ENCODE results near the gene SLC5A9.
"Not testable (repeated sequence)": the region's sequence is repeated elsewhere in the genome, so short reads cannot be mapped to it uniquely, and the experiment has no call there.

SLC5A9 gene

DNA sequence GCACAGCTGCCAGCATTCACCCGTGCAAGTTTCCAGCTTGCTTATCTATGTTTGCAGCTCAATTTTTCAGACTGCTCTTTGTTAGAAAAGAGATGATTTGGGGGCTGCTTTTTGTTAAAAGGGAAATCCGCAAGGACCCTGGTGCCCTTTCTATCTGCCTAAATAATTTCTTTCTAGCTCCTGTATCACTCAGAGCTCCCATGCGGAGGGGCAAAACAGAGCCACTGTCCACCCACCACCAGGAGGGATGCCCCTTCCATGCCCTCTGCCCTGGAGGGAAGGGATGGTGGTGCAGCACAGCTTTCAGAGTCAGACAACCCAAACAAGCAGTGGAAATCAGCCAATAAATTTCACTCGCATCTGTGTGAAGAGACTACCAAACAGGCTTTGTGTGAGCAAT lies 13.9 kb upstream of the SLC5A9 start:
- TF ChIP-seq, protein P1, sequence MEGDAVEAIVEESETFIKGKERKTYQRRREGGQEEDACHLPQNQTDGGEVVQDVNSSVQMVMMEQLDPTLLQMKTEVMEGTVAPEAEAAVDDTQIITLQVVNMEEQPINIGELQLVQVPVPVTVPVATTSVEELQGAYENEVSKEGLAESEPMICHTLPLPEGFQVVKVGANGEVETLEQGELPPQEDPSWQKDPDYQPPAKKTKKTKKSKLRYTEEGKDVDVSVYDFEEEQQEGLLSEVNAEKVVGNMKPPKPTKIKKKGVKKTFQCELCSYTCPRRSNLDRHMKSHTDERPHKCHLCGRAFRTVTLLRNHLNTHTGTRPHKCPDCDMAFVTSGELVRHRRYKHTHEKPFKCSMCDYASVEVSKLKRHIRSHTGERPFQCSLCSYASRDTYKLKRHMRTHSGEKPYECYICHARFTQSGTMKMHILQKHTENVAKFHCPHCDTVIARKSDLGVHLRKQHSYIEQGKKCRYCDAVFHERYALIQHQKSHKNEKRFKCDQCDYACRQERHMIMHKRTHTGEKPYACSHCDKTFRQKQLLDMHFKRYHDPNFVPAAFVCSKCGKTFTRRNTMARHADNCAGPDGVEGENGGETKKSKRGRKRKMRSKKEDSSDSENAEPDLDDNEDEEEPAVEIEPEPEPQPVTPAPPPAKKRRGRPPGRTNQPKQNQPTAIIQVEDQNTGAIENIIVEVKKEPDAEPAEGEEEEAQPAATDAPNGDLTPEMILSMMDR (conservative IDR thresholded peaks at IDR 0.05; ENCODE audit: low read length): no peak
- no peak overlapping the region for H3K4me3 ChIP-seq (ENCODE audit: low read length)
- DNase-seq (ENCODE audit: low read depth): no peak

DNA sequence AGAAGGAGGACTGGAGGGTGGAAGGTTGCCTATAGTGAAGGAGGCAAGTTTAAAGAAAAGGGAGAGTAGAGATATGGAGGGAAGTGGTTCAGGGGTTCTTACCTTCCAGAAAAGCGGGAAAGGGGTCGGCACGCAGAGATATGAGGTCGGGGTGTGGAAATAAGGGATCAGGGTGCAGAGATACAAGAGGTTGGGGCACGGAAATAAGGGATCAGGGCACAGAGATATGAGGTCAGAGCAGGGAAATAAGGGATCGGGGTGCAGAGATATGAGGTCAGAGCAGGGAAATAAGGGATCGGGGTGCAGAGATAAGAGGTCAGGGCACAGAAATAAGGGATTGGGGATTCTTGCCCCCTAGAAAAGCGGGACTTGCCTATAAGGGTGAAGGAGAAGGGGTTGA lies 9.1 kb upstream of the SLC5A9 start:
- DNase-seq (ENCODE audit: low read depth); H3K4me3 ChIP-seq (ENCODE audit: low read length): not testable (repeated sequence)

DNA sequence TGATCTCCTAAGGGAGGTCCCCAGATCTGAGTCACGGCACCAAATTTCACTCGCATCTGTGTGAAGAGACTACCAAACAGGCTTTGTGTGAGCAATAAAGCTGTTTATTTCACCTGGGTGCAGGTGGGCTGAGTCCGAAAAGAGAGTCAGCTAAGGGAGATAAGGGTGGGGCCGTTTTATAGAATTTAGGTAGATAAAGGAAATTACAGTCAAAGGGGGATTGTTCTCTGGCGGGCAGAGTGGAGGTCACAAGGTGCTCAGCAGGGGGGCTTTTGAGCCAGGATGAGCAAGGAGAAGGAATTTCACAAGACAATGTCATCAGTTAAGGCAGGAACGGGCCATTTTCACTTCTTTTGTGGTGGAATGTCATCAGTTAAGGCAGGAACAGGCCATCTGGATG lies 8.2 kb upstream of the SLC5A9 start:
- H3K4me3 ChIP-seq (ENCODE audit: low read length); DNase-seq (ENCODE audit: low read depth): not testable (repeated sequence)

DNA sequence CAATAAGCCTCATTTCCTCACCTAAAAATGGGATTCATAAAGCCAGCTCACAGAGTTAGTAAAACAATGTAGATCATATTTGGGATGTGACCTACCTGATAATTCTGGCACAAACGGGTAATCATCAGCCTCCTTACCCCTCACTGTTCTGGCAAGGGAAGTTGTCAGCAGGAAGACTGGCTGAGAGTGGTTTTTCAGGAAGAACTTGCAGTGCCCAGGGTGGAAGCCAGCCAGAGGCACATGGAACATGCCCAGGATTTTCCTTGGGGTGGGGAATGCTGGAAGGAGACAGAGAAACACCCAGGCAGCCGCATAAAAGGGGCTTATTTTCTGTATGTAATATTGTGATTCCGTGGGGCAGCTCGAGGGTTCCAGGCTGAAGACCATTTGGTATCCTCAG lies 7.7 kb upstream of the SLC5A9 start:
- TF ChIP-seq, protein P1 (conservative IDR thresholded peaks at IDR 0.05; ENCODE audit: low read length): no peak
- H3K4me3 ChIP-seq (ENCODE audit: low read length): no peak overlapping the region
- DNase-seq (ENCODE audit: low read depth): no peak

DNA sequence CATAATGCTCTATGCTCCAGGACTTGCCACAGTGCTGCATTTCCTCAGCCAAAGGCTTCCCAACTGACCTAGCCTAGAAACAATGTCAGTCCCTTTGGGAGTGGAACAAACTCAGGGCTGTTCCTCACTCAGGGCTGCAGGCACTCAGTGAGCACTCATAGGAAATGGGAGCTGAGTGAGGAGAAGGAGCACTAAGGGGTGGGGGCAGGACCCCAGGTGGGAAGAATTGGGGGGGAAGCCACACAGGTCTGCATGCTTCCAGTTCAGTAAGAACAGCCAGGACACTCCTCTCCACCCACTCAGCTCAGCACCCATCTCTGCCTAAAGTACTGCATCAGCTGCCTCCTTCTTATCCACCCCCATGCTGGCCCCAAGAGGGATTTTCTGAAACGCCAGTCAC lies 7.3 kb upstream of the SLC5A9 start:
- TF ChIP-seq, protein P1 (conservative IDR thresholded peaks at IDR 0.05; ENCODE audit: low read length): no peak
- H3K4me3 ChIP-seq (ENCODE audit: low read length): no peak overlapping the region
- DNase-seq (ENCODE audit: low read depth): no peak

DNA sequence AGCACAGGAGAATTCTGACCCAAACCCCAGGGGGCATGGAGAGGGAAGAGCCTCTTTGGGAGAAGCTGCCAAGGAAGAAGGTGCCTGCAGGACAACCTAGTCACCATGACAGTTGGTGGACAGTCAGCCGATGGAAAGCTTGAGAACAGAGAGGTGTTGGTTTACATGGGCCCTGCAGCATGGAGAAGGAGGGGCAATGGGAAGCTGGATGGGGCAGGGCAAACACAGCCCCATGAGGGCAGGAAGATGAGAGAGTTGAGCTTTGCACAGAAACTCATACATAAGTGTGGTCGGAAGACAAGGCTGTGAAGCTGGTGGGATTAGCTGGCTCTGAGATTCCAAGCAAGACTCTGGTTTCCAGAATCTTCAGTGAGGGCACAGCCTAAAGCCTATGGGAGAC lies 6.6 kb upstream of the SLC5A9 start:
- no peak for DNase-seq (ENCODE audit: low read depth)
- TF ChIP-seq, protein P1 (conservative IDR thresholded peaks at IDR 0.05; ENCODE audit: low read length): no peak
- no peak overlapping the region for H3K4me3 ChIP-seq (ENCODE audit: low read length)

DNA sequence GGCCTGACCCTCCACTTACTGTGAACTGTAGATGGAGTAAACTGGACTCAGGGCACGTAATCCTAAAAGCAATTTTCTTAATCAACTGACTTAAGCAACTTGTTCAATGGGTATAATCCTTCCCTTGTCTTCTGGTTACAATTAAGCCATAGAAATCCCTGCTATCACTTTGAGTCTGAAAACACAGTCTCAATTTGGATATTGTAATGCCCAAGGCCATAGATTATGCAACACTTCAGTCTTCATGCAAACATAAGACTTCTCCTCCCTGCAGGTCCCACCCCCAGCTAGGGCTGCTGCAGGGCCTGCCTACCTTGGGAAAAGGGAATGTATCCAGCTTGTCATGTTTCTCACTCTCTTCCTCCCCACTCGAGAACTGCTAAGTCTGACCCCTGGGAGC lies 6.2 kb upstream of the SLC5A9 start:
- TF ChIP-seq, protein P1 (conservative IDR thresholded peaks at IDR 0.05; ENCODE audit: low read length): no peak
- no peak for DNase-seq (ENCODE audit: low read depth)
- H3K4me3 ChIP-seq (ENCODE audit: low read length): no peak overlapping the region

DNA sequence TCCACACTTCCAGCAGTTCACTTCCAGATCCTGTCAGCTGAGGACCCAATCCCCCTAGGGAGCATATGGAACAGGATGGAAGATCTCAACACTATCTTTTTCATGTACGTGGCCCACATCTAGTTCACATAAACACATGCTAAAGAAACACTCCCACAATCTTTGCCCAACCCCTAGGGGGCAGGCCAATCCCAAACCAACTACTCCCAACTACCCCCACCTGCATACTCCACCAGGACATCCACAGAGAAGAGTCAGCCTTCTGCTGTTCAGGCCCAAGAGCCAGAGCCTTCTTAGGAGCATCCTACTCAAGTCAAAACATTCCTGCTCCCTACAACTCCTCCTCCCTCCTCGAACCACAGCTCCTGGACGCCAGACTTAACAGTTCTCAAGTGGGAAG lies 5.6 kb upstream of the SLC5A9 start:
- TF ChIP-seq, protein P1 (conservative IDR thresholded peaks at IDR 0.05; ENCODE audit: low read length): no peak

More for the DNA sequence above, 5.6 kb upstream of the SLC5A9 start:
- no peak overlapping the region for H3K4me3 ChIP-seq (ENCODE audit: low read length)
- DNase-seq (ENCODE audit: low read depth): no peak
